Limb (tissue), 2 donors: ENCODE results near the gene PLXNB2.
A peak's percentile ranks its signal among the peaks of the same experiment; 100 is the strongest.

Experiments
- DNase-seq, 2 donors: peaks; one replicate each; pipeline ENCODE4 v3.0.0-alpha.2; 2016; ENCODE audit errors: extremely low spot score in 2 of 2

Gene PLXNB2

DNA sequence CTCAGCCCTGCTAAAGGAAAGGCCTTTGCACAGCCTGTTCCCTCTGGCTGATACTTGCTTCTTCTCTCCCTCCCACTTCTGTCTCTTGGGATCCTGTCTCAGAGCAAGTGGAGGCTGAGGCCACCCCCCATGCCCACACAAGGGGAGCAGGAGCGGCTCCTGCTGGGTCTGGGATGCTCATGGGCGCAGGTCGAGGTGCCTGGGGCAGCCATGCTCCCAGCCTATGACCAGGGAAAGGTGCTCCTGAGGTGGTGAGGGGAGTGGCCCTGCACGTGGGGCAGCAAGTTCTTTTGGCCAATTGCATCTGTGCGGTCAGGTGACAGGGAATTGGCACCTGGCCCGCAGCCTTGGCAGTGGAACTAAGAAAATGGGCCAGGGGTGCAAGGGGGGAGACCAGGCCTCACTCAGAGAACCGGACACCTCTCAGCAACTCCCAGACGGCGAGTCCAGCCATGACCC, 38.8 kb downstream of the PLXNB2 start:
- peak in 1 of 2 donors; percentile 73 for DNase-seq

- peak in 1 of 2 donors; percentile 89 for DNase-seq
Observed at GRCh38 chr22:50267591-50268390, 39.7 kb downstream of the PLXNB2 start.

DNA sequence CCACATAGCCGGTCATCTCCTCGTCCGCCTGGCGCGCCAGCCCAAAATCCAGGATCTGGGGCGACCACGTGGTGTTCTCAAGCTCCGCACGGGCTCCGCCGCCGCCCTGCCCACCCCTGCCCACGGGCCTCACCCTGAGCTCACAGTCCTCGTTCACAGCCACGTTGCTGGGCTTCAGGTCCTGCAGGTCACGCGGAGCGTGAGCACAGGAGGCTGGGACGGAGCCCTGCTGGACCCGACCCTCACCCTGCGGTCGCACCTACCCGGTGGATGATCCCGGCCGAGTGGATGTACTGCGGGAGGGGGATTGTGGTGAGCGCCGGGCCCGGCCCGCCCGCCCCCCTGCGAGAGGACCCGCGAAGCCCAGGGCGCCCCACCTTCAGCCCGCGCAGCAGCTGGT, 40.5 kb downstream of the PLXNB2 start:
- no peak for DNase-seq

DNA sequence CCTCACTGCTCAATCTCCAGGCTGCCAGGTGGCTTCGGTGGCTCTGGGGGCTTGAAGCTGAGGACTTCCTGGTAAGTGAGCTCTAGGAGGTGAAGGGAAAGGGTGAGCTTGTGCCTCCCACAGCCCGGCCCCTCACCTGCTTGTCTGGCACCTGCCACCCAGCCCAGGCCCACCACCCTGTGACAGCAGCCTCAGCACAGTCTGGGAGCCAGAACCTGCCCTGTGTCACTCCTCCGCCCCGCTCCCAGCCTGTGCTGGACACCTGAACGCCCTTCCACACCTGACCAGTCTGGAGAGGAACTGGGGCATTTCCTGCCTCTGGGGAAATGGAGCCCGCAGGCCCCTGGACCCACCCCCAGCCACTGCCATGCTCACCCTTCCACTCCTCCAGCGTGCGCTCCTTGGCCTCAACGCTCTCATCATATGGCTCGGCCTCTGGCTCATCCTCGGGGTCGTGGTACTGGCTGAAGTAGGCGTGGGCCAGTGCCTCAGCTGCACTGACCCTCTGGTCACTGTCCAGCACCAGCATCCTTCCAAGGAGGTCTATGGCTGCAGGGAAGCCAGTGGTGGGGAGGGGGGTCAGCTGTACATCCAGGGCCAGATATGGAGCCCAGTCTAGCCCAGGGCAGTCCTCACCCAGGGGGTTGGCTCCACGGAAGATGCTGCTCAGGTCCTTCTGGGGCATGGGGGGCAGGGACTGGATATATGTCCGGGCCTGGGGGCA, 42.3 kb downstream of the PLXNB2 start:
- DNase-seq = no peak

GRCh38 chr22:50264104-50264745, 43.2 kb downstream of the PLXNB2 start:
- no peak for DNase-seq

DNA sequence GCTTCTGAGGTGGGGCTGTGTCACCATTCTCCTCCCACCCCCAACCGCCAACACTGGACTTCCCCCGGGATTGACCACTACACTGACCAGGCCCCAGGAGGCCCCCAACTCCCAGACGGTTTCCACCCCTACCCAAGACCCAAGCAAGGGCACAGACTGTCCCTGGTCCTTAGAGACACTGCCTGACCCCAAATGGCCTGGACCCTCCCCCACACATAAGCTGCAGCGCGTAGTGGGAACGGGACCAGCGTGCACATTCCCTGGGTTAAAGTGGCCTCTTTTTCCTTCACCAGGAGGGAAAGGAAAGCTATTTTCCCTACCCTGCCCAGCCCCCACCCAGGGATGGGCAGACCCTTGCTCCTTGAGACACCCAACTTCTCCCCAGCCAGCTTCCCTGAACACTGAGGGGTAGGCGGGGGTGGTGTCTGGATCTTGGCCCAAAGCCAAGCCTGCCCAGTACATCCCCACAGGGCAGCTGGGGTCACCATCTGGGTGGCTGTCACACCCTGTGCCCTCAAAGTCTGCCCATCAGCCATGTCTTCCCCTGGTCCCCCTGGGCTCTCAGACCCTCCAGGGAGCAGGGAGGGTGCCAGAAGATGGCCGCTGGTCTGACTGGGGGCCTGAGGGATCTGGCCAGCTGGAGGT, 44.4 kb downstream of the PLXNB2 start:
- no peak for DNase-seq

GRCh38 chr22:50262460-50262911, 45.0 kb downstream of the PLXNB2 start:
- no peak for DNase-seq

- no peak for DNase-seq
Observed at GRCh38 chr22:50261615-50262459, 45.6 kb downstream of the PLXNB2 start, which contains the start of gene MAPK12. Gene MAPK12, minus strand, starts transcription at chr22:50261683. Its CDS starts 174 bp downstream, at chr22:50261509.

DNA sequence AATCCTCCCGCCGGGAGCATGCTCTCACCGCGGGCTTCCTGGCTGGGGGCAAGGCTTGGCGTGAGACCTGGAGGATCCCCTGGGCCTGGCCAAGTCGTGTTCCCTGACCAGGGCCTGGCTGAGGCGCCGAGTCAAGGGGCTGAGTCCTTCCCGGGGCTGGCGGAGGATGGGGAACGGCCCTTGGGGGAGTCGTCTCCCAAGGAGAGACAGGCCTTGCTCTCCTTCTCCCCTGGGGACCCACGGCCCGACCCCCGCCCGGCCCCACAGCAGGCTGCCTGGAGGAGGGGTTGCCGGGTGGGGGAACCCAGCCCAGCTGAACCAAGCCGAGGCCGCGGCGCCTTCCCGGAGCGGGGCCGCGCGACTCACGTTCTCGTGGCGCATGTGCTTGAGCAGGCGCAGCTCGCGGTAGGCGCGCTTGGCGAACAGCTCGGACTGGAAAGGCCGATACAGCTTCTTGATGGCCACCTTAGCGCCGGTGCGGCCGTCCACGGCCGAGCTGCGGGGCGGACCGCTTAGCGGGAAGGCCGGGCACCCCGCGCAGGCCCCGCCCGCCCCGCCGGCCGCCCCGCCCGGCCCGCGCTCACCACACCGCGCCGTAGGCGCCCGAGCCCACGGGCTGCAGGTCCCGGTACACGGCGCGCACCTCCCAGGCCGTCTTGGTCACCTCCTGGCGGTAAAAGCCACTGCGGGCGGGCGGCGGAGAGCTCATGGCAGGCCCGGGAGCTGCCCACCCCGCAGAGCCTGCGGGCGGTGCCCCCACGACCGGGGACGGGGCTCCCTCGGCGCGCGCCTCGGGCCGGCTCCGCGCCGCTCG, 46.4 kb downstream of the PLXNB2 start:
- DNase-seq = peak in 1 of 2 donors; percentile 76

GRCh38 chr22:50260434-50260800, 47.0 kb downstream of the PLXNB2 start:
- DNase-seq = no peak

GRCh38 chr22:50259302-50259701, 48.1 kb downstream of the PLXNB2 start:
- DNase-seq = no peak

DNA sequence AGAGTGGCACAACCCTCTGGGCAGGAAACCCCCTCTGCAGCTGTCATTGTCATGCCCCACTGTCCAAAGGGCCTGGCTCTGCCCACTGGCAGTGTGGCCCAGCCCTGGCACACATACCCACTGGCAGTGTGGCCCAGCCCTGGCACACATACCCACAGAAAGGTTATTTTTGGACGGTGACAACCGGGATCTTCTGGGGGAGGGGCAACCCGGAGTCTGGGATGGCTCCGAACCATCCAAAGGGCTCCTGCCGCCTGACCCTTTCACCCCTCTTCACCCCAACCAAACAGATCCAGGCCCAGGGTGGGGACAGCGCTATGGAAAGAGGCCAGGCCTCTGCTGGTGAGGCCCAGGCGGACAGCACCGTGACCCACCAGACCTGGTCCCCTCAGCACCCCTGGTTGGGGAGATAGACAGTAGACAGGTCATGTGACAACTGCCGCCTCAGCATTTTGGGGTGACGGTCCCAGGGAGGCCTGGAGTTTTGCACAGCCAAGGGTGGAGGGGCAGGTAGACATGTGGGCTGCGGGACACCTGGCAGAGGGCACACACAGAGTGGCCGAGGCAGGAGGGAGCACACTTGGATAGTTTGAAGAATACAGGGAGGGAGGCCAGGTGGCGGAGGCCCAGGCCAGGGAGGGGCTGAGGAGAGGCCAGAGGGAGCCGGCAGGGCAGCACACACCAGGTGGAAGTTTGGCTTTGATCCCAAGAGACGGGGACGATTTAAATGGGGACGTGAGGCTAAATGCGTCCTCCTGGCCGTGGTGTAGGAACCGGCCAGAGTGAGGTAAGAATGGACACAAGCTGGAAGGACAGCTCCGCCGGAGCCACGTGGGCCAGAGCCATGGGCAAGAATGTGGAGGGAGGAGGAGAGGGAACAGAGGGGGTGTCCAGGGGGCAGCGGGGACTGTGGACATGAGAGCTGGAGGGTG, 48.8 kb downstream of the PLXNB2 start:
- DNase-seq = no peak

- DNase-seq = no peak
Observed at GRCh38 chr22:50257451-50258360, 49.7 kb downstream of the PLXNB2 start.

- no peak for DNase-seq
Observed at GRCh38 chr22:50257041-50257440, 50.4 kb downstream of the PLXNB2 start.

- no peak for DNase-seq
Observed at GRCh38 chr22:50256258-50256862, 51.1 kb downstream of the PLXNB2 start.

- no peak for DNase-seq
Observed at GRCh38 chr22:50255607-50256006, 51.8 kb downstream of the PLXNB2 start.

DNA sequence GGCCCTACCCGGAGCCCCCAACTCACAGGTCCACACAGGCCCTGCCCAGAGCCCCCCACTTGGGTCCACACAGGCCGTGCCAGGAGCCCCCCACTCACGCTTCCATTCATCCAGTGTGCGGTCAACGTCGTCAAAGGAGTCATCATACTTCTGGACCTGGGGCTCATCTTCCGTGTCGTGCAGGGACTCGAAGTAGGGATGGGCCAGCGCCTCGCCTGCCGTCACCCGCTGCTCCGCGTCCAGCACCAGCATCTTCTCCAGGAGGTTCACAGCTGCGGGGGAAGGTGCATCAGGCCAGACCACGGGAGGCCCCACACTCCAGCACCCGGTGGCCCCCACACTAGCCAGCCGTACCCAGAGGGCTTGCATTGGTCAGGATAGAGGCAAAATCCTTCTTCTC, 52.3 kb downstream of the PLXNB2 start:
- no peak for DNase-seq
